ENCODE measurements around the gene HOXC12. TPM values are rescaled to one million over a fixed set of nuclear protein-coding genes. Genes with fewer than 3 reads are reported as not detected.

HOXC12 gene
- total RNA-seq, 4 donors from 2014 or later: not detected

- peak overlapping the region in 1 of 4 donors; percentile 14 for H3K4me3 ChIP-seq
- no peak overlapping the region for H3K27ac ChIP-seq
- DNase-seq: no peak
- peaks cover 0 to 43% (median 13%) of the 10 kb centered on the region in 4 donors for H3K4me1 ChIP-seq
- H3K36me3 ChIP-seq: no peaks in the 10 kb centered on the region
- H3K9me3 ChIP-seq: peaks cover 0 to 10% (median 0%) of the 10 kb centered on the region in 4 donors
- TF ChIP-seq CTCF (IDR thresholded peaks at IDR 0.05) (peak in 4 of 6 experiments; percentile 19 to 62 (median 50)), POLR2A (IDR thresholded peaks at IDR 0.05) (no peak)
- peaks cover 0 to 60% of the 10 kb centered on the region in 2 donors for H3K27me3 ChIP-seq
These were observed 34.8 kb downstream of the HOXC12 start for GRCh38 chr12:53989227-53990113.

- peaks cover 0 to 65% of the 10 kb centered on the region in 2 donors for H3K27me3 ChIP-seq
- no peak overlapping the region for H3K27ac ChIP-seq
- no peak for TF ChIP-seq POLR2A (IDR thresholded peaks at IDR 0.05)
- TF ChIP-seq CTCF (IDR thresholded peaks at IDR 0.05): no peak
- H3K4me1 ChIP-seq: peaks cover 4 to 47% (median 18%) of the 10 kb centered on the region in 4 donors
- no peak for DNase-seq
- no peaks in the 10 kb centered on the region for H3K36me3 ChIP-seq
- no peak overlapping the region for H3K4me3 ChIP-seq
- peaks cover 0 to 5% (median 0%) of the 10 kb centered on the region in 4 donors for H3K9me3 ChIP-seq
These were observed 35.8 kb downstream of the HOXC12 start for GRCh38 chr12:53990311-53991076.

- no peaks in the 10 kb centered on the region for H3K36me3 ChIP-seq
- peak overlapping the region in 1 of 4 donors; percentile 25 for H3K27ac ChIP-seq
- no peak for DNase-seq
- no peak overlapping the region for H3K4me3 ChIP-seq
- H3K4me1 ChIP-seq: peaks cover 4 to 47% (median 16%) of the 10 kb centered on the region in 4 donors
- TF ChIP-seq POLR2A (IDR thresholded peaks at IDR 0.05) (no peak), CTCF (IDR thresholded peaks at IDR 0.05) (no peak)
- H3K27me3 ChIP-seq: peaks cover 0 to 65% of the 10 kb centered on the region in 2 donors
- peaks cover 0 to 5% (median 0%) of the 10 kb centered on the region in 4 donors for H3K9me3 ChIP-seq
These were observed 36.4 kb downstream of the HOXC12 start for GRCh38 chr12:53991077-53991460.

GRCh38 chr12:53992377-53992889 lies 37.7 kb downstream of the HOXC12 start:
- TF ChIP-seq POLR2A (IDR thresholded peaks at IDR 0.05): no peak
- TF ChIP-seq CTCF (IDR thresholded peaks at IDR 0.05): no peak
- Histone ChIP-seq H3K9me3 (peaks cover 0 to 5% (median 0%) of the 10 kb centered on the region in 4 donors), H3K4me3 (no peak overlapping the region), H3K27ac (no peak overlapping the region), H3K4me1 (peaks cover 4 to 49% (median 20%) of the 10 kb centered on the region in 4 donors), H3K27me3 (peaks cover 0 to 59% of the 10 kb centered on the region in 2 donors), H3K36me3 (no peaks in the 10 kb centered on the region)
- DNase-seq: no peak
